ENCODE measurements around the gene MTERF4.

DNA sequence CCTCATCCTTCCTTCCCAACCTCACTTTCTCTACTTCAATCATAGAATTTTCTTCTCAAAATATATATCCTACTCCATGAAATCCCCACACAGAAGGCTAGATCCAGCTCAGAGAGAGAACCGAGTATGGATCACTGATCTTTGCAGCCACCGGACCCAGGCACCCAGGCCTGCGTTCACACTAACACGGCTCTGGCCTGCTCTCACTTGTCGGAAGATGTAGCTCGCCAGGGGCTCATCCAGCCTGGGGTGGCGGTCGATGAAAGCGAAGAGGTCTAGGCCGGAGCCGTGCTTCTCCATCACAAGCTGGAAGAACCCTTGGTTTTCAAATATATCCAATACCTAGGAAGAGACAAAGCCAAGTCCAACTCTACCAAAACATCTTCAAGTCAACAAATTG lies 12.7 kb upstream of the MTERF4 start:
- TF ChIP-seq, protein P1, sequence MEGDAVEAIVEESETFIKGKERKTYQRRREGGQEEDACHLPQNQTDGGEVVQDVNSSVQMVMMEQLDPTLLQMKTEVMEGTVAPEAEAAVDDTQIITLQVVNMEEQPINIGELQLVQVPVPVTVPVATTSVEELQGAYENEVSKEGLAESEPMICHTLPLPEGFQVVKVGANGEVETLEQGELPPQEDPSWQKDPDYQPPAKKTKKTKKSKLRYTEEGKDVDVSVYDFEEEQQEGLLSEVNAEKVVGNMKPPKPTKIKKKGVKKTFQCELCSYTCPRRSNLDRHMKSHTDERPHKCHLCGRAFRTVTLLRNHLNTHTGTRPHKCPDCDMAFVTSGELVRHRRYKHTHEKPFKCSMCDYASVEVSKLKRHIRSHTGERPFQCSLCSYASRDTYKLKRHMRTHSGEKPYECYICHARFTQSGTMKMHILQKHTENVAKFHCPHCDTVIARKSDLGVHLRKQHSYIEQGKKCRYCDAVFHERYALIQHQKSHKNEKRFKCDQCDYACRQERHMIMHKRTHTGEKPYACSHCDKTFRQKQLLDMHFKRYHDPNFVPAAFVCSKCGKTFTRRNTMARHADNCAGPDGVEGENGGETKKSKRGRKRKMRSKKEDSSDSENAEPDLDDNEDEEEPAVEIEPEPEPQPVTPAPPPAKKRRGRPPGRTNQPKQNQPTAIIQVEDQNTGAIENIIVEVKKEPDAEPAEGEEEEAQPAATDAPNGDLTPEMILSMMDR (IDR thresholded peaks at IDR 0.05): no peak
- TF ChIP-seq POLR2AphosphoS5 (IDR thresholded peaks at IDR 0.05) (no peak), POLR2A (IDR thresholded peaks at IDR 0.05) (no peak)
